NCI-H146 treated with DMSO at 0.1 percent for 48 hours (cell line): ENCODE results near the gene FYB1.
"Not testable (repeated sequence)": the region's sequence is repeated elsewhere in the genome, so short reads cannot be mapped to it uniquely, and the experiment has no call there.

ENCODE experiments used
- DNase-seq: peaks from one replicate; lab custom pipeline; 2025; ENCODE audit not compliant: unreplicated experiment; lab: John Stamatoyannopoulos, UW

FYB1 gene

DNA sequence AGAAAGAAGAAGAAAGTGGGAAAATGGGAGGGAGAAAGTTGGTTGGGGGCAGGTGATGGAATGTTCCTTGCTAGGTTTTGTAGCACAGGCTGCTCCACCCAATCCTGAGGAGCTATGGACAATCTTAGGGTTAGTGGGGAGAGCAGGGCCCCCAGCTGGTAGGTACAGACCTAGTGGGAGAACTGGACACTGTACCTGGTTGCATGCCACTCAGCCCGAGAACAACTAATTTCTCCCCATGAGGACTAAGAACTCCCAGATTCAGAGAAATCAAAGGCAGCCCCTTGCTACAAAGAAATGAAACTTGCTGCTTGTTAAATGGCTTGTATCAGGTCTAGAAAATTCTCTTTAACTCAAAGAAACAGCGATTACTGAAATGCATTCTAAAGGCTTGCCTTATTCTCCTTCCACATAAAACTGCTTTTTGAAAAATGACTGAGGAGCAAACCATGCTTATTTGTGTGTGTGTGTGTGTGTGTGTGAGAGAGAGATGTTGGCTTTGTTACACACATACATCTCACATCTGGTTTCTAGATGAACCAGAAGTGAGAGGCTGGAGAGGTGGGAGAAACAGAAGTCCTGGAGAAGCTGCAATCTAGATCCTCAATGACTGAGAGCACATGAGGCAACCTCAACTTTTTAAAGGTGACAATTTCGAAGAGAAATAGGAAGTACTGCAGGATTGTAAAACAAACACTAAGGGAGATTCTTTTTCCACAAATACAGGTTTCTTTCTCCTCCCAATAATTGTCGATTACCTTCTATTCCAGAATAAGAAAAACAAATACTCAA lies 28.9 kb downstream of the FYB1 start:
- DNase-seq: no peak

DNA sequence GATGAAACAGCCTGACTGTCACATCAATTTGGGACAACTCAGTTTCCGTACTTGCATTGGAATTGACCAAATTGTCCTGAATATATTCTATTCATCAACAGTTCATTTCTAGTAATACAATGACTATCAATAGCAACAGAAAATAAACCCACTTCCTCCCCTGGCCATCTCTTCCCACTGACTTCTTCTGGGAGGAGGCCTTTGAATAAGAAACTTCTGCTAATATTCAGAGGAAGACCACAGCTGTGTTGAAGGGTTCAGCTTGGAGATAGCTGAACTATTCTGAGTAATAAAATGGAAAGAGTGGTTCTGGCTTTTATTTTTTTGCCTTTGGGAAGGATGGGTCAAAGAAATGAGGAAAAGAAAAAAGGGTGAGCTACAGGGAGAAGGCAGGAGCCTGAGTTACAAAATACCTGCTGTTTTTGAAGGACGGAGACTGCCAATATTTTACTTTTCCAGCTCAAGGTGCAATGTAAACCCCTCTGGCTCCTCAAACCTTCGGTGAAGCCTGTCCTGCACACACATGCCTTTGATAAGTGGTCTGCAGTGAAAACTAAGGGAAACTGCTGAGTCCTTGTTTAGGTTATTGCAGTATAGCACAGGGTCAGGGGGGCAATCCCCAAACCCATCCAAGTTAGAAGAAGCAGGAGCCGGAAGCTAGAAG lies 29.9 kb downstream of the FYB1 start:
- DNase-seq: no peak

DNA sequence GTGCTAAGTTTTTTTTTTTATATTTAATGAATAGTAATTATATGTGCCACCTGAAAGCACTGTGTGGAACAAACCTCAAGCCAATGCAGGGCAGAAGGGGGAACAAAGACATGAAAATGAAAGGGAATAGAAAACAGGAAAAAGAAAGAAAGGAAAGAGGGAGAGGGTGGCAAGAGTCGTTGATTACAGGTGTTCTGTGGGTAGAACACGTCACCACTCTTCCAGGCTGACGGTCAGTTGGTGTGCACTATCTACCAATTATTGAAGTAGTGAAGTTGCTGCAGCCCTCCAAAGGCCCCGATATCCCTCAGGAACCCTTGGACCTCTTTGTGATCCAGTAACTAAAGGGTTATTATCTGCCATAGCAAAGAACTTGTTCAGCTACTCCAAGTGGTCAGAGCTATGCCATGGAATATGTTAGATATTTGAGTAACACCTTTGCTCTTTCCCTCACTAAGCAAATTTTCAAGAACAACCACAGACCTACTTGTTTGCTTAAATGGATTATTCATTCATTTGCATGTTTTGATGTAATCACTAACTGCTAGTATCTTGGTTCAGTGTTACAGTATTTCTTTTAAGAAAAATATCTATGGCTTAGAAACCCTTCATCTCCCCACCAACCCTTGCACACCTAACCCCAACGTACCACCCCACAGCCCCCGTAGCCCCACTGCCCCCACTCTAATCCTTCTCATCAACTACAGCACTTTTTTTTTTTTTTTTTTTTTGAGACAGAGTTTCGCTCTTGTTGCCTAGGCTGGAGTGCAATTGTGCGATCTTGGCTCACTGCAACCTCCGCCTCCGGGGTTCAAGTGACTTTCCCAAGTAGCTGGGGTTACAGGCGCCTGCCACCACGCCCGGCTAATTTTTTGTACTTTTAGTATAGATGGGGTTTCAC lies 31.3 kb downstream of the FYB1 start:
- no peak for DNase-seq

DNA sequence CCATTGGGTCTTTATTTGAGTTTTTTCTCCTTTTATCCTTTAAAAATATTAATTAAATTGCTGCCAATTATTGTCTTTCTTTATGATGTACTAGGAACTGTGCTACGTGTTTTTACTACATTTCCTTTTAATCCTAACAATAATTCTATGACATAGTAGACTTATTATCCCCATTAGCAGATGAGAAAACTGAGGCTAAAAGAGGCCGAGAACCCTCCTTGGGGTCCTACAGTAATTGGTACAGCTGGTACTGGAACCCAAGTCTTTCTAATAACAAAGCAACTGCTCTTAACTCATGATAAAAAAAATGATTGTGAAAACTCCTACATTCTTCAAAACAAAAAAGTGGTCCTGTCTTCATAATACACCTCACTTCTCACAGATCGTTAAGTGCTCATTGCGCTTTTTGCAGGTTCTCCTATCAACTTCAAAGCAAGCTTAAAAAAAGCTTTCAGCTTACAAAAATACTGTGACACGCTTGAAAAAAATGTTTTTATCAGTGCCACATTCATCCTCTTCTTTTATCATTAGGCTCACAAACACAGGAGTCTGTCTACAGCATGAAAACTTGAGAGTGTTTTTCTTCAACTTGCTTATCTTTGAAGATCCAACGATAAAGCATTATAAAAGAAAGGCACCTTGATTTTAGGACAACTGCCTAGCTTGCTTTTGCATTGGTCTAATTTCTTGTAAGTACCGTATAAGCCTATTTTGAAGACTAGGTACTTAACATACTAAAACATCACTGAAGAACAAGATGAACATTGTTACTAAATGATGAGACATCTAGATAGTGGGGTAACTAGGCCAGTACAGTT lies 32.4 kb downstream of the FYB1 start:
- no peak for DNase-seq

DNA sequence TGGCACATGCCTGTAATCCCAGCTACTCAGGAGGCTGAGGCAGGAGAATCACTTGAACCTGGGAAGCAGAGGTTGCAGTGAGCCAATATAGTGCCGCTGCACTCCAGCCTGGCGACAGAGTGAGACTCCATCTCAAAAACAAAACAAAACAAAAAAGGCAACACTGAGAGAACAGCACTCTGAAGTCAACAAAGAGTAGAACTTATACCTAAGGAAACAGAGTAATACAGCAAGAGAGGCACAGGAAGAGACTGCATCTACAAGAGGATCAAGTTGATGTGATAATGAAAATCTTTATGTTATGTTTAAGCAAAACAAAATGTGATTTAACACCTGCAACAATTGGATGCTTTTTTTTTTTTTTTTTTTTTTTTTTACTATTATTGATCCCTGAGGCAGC lies 33.1 kb downstream of the FYB1 start:
- DNase-seq: no peak

DNA sequence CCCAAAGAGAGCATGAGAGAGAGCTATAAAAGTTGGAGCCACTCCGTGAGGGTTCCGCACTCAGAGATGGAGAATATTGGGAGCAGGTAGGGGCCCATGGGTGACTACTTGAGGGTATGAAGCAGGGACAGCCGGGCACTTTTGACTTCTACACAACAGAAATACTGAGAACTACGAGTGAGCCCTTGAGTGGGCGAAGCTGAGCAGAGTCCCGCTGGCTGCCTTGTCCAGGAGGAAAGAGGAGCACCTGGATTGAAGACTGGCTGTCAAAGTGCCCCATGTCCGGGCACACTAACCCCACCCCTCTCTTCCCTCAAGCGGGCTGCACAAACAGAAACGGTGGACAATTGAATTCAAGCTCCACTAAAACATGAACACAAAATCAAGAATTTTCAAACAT lies 33.6 kb downstream of the FYB1 start:
- no peak for DNase-seq

DNA sequence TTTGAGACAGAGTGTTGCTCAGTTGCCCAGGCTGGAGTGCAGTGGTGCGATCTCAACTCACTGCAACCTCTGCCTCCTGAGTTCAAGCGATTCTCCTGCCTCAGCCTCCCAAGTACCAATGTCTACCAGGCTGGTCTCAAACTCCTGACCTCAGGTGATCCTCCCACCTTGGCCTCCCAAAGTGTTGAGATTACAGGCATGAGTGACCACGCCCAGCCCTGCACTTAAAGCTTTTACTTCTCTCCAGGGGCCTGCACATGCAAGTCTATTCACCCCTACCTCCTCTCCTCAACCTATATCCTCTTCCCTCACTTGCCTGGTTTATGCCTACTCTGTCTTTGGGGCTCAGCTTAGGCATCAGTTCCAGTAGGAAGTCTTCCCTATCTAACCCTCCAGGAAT lies 39.8 kb downstream of the FYB1 start:
- DNase-seq: not testable (repeated sequence)

DNA sequence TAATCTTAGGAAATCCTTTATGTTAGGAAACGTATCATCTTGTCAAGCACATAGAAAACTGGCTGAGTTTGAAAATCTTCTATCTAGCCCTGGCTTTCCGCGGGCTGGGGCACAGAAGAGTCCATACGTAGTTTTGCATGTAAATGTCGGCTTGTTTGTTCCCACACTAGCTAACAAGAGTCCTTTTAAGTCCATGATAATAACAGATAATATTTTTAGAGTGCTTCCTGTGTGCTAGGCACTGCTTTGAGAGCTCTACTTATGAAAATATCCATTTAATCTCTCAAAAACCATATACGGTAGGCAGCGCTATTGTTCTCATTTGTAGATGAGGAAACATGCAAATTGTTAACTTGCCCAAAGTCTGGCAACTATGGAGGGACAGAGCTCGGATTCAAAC lies 40.5 kb downstream of the FYB1 start:
- DNase-seq: no peak

DNA sequence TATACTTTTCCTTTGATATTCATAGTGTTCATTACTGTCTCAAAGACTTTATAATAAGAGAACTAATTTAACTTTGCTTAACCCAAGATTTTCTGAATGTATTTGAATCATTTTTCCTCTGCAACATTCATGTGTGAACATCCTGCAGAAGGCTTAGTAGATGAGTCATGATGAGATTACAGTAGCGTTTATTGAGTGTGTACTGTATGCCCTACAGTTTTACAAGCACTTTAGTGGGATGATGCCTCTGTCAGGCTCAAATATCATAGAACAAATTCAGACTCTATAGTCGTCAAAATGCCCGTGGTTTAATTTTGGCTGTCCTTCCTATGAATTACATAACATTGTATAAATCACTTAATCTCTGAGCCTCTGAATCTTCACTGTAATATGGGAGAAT lies 41.2 kb downstream of the FYB1 start:
- no peak for DNase-seq

DNA sequence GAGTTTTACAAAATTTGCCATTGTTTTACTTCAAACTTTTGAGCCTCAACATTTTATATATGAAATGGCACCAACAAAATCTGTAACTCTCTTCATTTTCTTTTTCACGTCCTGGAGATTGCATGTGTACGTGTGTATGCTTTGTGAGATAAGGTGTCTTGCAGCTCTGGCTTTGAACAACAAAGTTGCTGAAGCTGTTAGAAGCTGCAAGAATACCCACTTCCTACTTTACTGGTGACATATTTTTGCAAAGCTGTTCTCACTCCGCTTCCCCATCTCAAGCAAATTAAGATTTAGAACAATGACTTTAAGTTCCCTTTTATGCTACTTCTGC lies 41.8 kb downstream of the FYB1 start:
- DNase-seq: no peak

DNA sequence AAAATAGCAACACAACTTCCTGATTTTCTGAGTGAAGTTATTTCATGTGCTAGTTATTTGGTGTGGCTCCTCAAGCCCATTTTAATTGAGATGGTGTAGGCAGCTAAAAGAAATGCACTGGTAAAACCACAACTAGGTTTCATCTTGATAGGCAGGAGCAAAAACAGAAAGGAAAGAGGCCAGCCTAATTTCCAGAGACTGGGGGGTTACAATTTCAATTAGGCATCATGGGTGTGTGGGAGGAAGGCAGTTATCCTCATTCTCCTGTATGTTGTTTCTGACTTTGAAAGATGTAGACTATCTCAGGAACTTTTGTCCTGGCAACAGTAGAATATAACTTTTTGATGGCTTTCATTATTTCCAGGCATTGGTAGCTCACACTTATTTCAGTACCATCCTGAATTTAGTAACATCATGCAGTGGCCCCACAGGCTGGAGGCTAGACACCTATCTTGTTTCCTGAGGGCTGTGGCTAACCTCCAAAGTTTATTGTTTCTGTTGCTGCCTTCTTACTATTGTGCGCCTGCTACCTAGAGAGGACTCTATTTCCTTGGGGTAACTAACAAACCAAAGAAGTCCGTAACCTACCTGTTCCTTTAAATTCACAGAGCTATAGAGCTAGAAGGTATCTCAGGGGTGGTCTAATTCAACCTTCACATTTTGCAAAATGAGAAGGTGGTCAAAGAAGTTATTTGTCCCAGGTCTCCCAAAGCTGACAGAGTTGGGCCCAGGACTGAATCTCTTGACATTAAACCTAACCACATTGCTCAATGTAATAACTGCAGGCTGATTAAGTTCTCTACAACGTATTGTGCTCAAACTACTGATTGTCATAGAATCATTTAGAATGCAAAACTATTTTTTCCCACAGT lies 42.4 kb downstream of the FYB1 start:
- DNase-seq: no peak

DNA sequence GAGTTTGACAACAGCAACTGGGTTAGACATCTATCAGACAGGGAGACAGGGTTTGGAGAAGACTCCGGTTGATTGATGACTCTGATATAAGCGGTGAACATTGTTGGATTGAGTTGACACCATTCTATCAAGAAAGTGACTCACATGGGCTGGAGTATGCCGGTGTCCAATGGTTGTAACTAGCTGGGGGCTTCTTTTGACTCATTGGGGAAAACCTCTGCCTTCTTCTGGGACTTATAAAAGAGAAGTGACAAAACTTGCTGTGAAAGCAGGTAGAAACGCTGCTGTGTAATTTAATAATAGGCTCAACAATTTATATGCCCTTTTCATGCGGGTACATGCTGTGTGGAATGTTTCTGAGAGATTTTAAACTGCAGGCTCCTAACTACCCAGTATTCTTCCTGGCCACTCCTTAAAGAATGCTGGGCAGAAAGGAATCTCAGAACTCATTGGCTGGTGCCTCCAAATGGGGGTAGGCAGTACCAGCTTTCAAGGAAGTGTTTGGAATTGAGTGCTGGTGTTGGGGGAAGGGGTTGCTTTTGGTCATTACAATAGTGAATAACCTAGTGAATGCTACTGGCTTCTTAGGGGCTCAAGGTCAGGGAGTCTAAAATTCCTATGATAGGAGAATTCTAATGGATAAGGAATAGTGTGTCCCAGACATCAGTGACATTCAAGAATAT lies 43.9 kb downstream of the FYB1 start:
- DNase-seq: no peak

DNA sequence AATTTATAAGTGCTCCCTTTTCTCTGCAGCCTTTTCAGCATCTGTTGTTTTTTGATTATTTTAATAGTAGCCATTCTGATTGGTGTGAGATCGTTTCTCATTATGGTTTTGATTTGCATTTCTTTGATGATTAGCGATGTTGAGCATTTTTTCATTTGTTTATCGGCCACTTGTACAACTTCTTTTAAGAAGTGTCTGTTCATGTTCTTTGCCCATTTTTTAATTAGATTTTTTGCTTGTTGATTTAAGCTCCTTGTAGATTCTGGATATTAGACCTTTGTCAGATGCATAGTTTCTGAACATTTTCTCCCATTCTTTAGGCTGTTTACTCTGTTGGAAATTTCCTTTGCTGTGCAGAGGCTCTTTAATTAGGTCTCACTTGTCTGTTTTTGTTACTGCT lies 46.3 kb downstream of the FYB1 start:
- DNase-seq: no peak

DNA sequence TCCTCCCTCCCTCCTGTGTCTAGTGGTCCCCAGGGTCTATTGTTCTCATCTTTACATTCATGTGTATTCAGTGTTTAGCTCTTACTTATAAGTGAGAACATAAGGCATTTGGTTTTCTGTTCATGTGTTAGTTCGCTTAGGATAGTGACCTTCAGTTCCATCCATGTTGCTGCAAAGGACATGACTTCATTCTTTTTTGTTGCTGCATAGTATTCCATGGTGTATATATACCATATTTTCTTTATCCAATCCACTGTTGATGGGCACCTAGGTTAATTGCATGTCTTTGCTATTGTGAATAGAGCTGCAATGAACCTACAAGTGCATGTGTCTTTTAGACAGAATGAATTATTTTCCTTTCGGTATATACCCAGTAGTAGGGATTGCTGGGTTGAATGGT lies 46.8 kb downstream of the FYB1 start:
- DNase-seq: no peak

DNA sequence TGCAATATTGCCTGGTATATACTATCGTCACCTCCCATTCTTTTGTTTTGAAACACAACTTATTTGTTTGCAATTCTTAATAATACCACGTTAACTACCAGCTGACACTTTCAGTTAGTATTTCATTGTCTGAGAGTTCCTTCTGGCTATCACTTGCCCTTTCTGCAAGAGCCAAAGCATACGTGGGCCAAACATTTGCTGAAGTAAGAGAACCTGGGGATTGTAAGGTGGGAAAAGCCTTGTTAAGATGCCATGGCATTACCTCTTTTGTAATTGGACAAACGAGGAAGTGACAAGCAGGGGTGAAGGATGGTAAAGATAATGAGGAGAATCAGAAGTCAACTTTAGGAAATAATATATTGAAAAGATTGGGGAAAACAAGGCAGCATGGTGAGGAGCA lies 47.7 kb downstream of the FYB1 start:
- DNase-seq: no peak

DNA sequence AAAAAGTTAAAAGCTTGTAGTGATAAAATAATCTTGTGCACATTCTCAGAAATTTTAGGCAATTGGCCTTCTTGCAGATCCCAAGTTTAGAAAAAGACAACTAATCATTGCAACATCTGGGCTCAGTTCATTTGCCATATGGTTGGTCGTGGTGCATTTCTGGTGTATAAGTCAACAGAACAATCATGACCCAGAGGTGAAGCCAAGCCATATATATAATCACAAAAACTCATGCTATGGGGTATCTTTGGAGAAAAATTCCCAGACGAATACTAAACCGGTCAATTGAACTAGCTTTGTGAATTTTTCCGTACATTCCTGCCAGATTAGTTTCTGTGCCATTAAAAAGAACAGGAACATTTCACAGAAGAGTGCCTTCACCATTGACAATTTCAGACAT lies 50.3 kb downstream of the FYB1 start:
- no peak for DNase-seq

DNA sequence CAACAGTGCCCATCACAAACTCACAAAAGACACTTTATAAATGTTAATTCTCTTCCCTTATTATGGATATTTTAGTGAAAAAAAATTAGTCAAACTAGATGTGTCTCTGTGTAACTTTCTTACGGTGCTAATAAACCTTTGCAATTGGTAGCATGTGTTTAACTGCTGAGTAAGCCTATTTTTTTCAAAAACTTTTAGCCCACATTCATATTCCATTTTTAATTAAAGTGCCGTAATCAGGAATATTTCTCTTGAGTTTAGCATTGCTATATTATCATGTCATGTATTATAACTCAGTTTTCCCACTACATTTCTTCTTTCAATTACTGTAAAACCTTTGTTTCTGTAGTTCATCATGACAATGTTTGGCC lies 51.4 kb downstream of the FYB1 start:
- DNase-seq: no peak

DNA sequence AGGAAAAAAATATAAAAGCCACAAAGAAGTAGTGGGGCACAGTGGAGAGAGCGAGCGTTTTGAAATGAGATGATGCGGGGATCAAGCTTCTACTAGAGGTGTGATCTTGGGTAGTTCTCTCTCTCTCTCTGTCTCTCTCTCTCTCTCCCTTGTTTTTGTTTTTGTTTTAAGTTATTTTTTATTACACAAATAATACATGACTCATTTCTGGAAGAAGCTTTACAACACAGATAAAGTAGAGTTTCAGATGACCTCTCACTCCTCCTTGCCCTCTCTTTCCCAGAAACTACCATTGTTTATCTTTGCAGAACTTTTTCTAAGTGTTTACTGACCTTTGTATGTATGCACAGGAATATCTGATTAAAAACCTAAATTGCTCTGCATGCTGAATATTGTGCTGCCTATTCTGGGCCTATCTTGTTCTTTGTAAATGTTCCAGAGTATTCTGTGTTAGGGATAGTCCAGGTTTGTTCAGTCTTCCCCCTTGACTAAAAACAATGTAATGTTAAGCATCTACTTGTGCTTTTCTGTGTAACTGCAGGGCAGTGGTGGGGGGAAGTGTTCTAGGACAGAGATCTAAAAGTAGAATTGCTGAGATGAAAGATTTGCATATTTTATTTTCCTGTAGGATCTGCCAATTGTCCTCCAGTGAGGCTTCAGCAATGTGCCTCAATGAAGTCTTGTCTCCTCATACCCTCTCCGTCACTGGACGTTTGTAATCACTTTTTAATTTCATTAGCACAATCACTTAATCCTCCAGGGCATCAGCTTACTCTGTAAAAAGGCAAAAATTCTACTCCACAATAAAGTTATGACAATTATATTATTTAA lies 52.0 kb downstream of the FYB1 start:
- no peak for DNase-seq
